Ammon's horn (tissue), 1 donor: ENCODE results near the gene HNRNPL.
A peak's percentile ranks its signal among the peaks of the same experiment; 100 is the strongest.
"Not testable (repeated sequence)": the region's sequence is repeated elsewhere in the genome, so short reads cannot be mapped to it uniquely, and the experiment has no call there.

Experiments
- DNase-seq: peaks from one replicate; pipeline ENCODE4 v3.0.0-alpha.2; 2016; ENCODE audit warnings: low spot score

Gene HNRNPL

DNA sequence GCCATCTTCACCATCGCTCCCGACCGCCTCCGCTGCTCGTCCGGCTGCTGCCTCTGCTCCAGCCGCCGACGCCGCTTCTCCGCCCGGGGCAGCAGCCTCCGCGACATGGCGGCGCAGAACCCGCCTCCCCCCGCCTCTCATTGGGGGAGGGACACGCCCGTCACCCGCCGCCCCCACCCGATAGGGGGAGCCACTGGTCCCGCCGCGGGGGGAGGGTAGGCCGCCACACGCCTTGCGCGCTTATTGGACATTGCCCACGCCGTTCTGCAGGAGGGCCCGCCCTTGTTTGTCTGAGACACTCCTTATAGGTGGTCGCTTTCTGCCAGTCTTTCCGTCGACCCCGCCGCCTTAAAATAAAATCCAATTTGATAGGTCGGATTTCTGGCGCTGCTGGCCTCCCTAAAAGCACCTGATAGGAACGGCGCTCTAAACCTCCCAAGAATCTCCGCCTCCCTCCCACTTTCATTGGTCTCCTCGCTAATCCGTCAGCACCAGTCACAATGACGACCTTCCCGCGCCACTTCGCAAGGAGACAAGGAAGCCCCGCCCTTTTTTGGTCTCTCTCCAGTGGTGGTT, at the start of gene HNRNPL:
Gene HNRNPL (minus strand): TSS at position 127 of the 576 bp plus-strand sequence. CDS start 20 bp downstream, at position 107.
- DNase-seq, result no peak

DNA sequence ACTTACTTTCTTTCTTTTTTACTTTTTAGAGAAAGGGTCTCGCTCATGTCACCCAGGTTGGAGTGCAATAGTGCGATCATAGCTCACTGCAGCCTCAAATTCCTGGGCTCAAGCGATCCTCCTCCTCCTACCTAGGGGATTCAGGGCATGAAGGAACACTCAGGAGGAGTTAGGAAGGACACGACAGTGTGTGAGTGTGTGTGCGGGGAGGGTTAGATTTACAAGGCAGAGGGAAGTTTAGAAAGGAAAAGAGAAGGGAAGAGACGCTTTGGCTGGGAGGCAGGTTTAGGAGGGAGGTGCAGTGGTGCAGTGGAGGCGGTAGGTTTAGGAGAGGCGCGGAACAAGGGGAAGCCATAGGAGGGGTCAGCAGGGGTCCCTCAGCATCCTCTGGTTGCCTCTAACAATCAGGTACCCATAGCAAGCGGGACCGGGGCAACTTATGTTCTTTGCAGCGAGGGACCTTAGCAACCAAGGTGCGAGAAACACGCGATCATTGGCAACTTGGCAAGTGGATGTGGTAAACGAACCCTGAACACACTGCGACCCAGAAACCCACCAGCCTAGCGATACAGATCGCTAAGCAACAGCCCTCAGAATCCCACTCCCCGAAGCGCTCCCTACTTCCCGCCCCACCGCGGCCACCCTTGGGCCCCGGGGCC, 49.1 kb upstream of the HNRNPL start:
- peak; percentile 47 for DNase-seq

DNA sequence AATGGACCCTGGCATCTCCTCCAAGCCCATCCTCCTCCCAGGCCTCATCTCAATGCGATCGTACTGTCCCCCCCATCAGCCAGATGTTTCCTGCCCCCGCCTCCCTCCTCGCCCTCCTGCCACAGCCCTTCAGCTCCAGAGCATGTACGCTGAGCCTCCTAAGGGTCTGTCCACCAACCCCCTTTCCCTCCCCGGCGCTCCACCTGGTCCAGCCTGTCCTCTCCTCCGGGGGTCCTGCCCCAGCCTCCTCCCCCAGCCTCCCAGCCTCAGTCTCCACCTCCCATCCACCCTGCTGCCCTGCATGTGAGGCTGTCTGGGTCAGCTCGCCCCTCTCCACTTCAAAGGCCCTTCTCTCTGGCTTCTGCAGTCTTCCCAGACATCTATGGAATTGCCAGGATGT, 45.2 kb upstream of the HNRNPL start:
- no peak for DNase-seq

GRCh38 chr19:38893341-38893771, 43.6 kb upstream of the HNRNPL start:
- DNase-seq, result no peak

GRCh38 chr19:38892841-38893240, 43.1 kb upstream of the HNRNPL start:
- no peak for DNase-seq

DNA sequence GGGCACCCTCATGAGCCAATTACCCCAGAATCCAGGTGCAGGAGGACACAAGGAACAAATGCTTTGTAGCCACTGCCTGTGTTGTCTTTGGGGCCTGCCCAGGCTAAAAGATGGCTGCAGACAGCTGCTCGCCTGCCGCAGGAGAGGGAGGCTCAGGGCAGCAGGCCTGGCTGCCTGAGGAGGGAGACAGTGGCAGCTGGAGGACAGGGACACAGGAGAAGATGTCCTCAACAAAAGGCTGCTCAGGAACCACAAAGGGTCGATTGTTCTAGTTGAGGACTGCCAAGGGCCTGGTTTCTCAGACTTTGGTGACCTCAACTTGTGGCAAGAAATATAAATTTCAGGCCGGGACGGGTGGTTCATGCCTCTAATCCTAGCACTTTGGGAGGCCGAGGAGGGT, 42.0 kb upstream of the HNRNPL start:
- DNase-seq, result peak; percentile 83

DNA sequence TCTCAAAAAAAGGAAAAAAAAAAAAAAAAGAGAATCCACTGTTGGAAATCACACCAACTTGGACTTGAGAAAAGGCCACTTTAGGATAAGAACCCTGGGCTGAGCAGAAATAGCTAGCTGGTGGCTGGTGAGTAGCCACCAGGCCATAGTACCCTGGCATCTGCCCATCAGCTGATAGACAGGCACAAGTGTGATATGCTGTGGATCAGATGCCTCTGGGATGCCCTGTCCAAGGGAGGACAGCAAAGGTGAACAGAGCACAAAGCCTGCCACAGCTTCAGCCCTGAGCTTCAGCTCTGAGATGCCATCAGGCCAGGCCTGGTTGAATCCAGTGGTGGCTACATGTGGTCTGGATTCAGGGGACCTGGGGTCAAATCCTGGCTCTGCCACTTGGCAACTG, 40.9 kb upstream of the HNRNPL start:
- DNase-seq, result no peak

GRCh38 chr19:38889803-38890202, 40.0 kb upstream of the HNRNPL start:
- no peak for DNase-seq

DNA sequence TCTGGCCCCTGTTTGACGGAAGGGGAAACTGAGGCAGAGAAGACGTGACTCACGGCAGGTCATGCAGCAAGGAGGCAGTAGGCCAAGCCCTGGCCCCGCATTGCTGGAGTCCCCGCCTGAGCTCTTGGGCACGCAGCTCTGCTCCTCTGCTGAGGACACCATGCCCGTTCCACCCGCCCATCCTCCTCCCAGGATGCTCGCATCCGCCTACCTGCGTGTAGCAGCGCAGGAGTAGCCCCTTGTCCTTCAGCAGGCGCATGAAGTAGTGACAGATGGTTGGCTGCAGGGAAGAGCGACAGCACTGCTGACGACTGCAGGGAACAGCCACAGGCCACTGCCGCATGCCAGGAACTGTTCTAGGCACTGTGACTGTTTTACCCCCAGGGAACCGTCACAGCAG, 39.1 kb upstream of the HNRNPL start:
- DNase-seq, result no peak

- not testable (repeated sequence) for DNase-seq
Measured at GRCh38 chr19:38884691-38885090, 34.9 kb upstream of the HNRNPL start.

DNA sequence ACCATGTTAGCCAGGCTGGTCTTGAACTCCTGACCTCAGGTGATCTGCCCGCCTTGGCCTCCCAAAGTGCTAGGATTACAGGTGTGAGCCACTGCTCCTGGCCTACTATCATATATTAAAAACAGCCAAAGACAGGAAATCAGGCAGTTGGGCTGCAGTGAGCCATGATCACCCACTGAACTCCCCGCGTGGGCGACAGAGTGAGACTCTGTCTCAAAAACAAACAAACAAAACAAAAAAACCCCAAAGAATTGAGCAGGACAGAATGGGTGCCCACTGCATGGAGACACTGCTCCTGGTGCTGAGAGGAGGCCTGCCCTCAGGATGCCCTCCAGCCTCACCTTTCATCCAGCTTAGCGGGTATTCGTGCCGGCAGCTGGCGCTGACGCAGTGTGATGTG, 33.5 kb upstream of the HNRNPL start:
- DNase-seq, result no peak

- no peak for DNase-seq
Measured at GRCh38 chr19:38880882-38881609, 31.3 kb upstream of the HNRNPL start.

- DNase-seq, result no peak
Measured at GRCh38 chr19:38880076-38880881, 30.5 kb upstream of the HNRNPL start.

- no peak for DNase-seq
Measured at GRCh38 chr19:38879400-38879751, 29.6 kb upstream of the HNRNPL start.

DNA sequence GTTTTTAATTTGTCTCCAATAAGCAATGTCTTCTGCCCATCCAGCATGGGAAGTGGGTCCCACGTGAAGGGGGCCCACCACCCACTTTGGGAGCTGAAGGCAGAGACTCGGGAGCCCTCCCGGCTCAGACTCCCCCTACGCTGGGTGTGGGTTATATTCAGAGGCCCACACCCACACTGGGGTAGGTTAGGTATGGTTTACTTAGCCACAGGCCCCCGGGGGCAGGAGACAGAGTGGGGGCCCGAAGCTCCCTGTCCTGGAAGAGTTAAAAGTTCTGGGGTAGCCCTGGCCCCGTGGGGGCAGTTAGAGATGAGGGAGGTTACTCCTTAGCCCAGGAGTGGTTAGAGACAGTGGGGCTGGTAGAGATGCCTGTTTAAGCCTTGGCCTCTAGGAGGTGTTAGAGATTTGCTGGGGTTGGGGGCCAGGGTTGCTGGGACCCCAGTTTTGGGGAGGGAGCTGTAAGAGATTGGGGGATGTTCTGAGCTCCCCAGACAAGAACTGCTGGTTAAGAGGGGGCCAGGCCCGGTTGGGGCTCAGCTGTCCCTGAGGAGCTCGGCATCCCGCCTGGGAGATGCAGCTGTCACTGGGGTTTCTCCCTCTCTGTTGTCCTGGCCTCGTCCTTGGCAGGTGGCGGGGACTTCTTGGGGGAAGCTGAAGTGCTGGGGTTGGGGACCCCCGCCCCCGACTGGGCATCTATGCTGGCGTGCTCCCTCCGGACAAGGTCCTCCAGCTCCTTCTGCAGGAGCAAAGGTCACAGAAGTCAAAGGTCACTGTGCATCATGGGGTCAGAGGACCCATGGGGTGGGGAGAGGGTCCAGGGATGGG, 29.0 kb upstream of the HNRNPL start:
- no peak for DNase-seq

DNA sequence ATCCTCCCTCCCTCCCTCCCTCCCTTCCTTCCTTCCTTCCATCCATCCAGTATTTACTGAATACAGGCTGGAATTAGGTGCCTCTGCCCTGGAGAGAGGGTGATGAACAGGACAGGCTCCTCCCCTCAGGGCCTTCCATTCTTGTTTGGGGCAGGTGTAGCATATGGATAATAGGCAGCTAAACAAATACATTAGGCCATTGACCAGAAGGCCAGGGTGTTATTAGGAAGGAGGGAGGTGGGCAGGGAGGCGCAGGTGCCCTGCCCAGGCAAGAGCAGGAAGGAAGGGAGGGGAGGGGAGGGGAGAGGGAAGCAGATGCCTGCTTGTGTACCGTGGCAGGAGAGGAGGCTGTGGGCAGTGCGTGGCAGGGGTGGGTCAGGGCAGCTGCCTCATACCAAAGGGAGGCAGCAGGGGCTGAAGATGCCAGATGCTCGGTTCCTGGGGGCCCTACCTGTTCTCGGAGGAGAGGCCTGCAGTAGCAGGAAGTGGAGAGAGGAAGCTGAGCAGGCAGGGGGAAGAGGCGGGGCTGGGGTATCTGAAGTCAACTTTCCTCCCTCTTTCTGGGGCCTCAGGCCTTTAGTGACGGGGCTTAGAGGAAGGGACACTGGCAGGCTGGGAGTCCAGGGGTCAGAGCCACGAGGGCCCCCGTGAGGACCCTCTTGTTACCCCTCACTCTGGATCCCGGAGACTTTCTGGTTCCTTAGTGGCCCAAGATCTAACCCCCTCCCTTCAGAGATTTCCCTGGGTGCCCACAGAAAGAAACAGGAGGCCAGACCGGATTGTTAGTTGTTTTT, 28.2 kb upstream of the HNRNPL start, which contains the start of gene RINL:
Gene RINL (minus strand): TSS at position 495 of the 794 bp plus-strand sequence. CDS start 1,533 bp downstream, outside the sequence.
- no peak for DNase-seq

DNA sequence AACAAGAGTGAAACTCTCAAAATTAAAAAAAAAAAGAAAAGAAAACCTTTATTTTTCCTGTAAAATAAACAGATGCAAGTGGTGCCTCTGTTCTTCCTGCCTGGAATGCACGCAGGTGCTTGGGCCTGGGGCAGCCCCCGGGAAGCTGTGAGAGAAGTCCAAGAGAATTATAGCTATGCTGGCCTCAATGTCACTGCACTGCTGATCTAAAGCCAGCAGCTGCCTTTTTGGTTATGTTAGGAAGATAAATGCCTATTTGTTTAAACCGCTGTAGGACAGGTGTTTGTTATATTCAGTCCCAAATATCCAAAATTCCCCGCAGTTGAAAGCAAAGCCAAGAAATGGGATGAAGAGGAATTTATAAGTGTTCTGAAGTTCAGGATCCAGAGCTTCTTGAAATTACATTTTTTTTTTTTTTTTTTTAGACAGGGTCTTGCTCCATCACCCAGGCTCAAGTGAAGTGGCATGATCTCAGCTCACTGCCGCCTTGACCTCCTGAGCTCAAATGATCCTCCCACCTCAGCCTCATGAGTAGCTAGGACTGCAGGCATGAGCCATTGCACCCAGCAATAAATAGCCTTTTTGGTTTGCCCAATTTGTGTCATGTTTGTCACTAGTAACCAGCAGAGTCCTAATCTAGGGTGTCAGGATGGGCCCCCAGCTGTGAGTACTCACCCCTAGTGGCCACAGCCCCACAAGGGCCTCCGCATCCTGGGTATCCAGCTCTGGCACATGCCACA, 26.0 kb upstream of the HNRNPL start:
- no peak for DNase-seq

DNA sequence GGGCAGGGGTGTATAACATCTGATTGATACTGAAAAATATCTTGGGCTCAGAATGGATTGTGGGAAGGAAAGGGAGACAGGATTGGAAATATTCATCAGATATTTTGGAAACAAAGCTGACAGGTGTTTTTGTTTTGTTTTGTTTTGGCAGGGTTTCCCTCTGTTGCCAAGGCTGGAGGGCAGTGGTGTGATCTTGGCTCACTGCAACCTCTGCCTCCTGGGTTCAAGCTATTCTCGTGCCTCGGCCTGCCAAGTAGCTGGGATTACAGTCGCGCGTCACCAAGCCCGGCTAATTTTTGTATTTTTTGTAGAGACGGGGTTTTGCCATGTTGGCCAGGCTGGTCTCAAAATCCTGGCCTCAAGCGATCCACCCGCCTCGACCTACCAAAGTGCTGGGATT, 23.6 kb upstream of the HNRNPL start:
- DNase-seq, result not testable (repeated sequence)

DNA sequence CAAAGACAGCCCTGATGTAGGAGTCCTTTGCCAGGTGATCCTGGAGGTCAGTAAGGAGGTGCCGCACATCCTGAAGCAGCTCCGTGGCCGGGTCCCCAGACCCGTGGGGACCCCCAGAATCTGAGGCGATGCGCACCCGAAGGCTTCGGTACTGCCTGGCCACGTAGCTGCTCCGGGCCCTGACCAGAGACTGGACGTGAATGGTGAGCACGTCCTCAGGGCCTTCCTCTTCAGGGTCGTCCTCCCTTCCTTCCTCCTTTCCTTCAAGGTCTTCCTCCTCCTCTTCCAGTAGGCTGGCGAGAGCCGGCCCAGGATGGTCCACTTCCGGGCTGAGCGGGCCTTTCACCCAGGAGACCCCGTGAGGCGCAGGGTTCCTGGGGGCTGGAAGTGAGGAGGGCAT, 20.8 kb upstream of the HNRNPL start:
- DNase-seq, result no peak
